Midbrain (tissue), 1 donor: Measurements from ENCODE around the gene PCDHGB5.
"Not testable (repeated sequence)": the region's sequence is repeated elsewhere in the genome, so short reads cannot be mapped to it uniquely, and the experiment has no call there.

Experiments
- DNase-seq: peaks from one replicate; lab custom pipeline; 2025; lab: John Stamatoyannopoulos, UW

The PCDHGB5 gene

DNA sequence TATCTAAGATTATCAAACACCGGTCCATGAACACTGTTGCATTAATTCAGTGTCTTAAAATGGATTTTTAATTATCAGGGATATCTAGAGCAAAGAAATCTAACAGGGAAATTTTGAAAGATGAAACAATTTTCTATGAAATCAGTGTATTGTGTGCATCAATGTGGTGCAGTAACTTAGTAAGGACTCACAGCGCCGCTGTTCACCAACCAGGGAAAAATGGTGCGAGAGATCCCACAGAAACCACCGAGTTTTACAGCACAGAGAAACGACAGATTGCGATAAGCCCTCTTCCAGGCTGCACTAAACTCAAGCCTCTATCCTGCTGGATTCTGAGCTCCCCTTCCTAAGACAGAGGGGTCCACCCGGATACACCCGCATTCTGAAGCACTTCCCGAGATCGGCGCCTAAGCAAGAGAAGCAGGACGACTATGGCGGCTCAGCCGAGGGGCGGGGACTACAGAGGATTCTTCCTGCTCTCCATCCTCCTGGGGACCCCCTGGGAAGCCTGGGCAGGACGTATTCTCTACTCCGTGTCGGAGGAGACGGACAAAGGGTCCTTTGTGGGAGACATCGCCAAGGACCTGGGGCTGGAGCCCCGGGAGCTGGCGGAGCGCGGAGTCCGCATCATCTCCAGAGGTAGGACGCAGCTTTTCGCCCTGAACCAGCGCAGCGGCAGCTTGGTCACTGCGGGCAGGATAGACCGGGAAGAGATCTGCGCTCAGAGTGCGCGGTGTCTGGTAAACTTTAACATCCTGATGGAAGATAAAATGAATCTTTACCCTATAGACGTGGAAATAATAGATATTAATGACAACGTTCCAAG, 15.1 kb upstream of the PCDHGB5 start, which contains the start of gene PCDHGA7:
TSS of gene PCDHGA7 (plus strand) at position 274 of the 826 bp plus-strand sequence. CDS start at position 432, 158 bp downstream.
- DNase-seq = no peak

DNA sequence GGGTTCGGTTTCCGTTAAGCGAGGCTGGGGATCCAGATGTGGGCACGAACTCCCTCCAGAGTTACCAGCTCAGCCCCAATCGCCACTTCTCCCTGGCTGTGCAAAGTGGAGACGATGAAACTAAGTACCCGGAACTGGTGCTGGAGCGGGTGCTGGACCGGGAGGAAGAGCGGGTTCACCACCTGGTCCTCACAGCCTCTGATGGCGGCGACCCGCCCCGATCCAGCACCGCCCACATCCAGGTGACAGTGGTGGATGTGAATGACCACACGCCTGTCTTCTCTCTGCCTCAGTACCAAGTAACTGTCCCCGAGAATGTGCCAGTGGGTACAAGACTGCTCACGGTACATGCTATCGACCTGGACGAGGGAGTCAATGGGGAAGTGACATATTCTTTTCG, 14.4 kb upstream of the PCDHGB5 start:
- no peak for DNase-seq

DNA sequence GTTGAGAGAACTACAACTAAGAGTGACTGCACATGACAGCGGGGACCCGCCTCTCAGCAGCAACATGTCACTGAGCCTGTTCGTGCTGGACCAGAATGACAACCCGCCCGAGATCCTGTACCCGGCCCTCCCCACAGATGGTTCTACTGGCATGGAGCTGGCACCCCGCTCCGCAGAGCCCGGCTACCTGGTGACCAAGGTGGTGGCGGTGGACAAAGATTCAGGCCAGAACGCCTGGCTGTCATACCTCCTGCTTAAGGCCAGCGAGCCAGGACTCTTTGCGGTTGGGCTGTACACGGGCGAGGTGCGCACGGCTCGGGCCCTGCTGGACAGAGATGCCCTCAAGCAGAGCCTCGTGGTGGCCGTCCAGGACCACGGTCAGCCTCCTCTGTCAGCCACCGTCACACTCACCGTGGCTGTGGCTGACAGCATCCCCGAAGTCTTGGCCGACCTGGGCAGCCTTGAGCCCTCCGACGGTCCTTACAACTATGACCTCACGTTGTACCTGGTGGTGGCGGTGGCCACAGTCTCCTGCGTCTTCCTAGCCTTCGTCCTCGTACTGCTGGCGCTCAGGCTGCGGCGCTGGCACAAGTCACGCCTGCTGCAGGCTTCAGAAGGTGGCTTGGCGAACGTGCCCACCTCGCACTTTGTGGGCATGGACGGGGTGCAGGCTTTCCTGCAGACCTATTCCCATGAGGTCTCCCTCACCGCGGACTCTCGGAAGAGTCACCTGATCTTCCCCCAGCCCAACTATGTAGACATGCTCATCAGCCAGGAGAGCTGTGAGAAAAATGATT, 13.1 kb upstream of the PCDHGB5 start:
- no peak for DNase-seq

DNA sequence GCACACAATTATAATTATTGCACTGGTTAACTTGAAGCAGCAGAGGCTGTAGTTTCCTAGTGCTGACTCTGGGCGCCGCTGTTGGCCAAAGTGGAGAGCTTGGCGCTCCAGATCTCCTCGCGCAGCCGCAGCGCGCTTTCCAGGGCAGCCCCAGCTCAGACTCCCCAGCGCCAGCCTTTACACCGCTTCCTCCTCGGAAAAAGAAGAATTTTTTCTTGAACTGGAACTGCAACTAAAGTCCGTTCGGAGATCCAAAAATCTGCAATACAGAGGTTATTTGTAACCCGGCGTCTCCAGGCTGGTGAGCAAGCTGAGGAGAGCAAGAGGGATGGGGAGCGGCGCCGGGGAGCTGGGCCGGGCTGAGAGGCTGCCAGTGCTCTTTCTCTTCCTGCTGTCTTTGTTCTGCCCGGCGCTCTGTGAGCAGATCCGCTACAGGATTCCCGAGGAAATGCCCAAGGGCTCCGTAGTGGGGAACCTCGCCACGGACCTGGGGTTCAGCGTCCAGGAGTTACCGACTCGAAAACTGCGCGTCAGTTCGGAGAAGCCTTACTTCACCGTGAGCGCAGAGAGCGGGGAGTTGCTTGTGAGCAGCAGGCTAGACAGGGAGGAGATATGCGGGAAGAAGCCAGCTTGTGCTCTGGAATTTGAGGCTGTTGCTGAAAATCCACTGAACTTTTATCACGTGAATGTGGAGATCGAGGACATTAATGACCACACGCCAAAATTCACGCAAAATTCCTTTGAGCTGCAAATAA, 10.0 kb upstream of the PCDHGB5 start, which contains the start of gene PCDHGB4:
TSS of gene PCDHGB4 (plus strand) at position 142 of the 755 bp plus-strand sequence. CDS start at position 329, 187 bp downstream.
- not testable (repeated sequence) for DNase-seq

DNA sequence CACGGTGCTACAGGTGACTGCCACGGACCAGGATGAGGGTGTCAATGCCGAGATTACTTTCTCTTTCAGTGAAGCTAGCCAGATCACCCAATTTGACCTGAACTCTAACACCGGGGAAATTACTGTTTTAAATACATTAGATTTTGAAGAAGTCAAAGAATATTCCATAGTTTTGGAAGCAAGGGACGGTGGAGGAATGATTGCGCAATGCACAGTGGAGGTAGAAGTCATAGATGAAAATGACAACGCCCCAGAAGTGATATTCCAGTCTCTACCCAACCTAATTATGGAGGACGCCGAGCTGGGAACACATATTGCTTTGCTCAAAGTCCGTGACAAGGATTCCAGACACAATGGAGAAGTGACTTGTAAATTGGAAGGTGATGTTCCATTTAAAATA, 9.1 kb upstream of the PCDHGB5 start:
- DNase-seq = no peak

DNA sequence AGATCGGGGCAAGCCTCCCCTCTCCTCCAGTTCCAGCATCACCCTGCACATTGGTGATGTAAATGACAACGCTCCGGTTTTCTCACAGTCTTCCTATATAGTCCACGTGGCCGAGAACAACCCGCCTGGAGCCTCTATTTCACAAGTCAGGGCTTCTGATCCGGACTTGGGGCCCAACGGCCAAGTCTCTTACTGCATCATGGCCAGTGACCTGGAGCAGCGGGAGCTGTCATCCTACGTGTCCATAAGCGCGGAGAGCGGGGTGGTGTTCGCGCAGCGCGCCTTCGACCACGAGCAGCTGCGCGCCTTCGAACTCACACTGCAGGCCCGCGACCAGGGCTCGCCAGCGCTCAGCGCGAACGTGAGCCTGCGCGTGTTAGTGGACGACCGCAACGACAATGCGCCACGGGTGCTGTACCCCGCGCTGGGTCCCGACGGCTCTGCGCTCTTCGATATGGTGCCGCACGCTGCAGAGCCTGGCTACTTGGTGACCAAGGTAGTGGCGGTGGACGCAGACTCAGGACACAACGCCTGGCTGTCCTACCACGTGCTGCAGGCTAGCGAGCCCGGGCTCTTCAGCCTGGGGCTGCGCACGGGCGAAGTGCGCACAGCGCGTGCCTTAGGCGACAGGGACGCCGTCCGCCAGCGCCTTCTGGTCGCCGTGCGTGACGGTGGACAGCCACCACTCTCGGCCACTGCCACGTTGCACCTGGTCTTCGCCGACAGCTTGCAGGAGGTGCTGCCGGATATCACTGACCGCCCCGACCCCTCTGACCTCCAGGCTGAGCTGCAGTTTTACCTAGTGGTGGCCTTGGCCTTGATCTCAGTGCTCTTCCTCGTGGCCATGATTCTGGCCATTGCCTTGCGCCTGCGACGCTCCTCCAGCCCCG, 8.3 kb upstream of the PCDHGB5 start:
- no peak for DNase-seq

DNA sequence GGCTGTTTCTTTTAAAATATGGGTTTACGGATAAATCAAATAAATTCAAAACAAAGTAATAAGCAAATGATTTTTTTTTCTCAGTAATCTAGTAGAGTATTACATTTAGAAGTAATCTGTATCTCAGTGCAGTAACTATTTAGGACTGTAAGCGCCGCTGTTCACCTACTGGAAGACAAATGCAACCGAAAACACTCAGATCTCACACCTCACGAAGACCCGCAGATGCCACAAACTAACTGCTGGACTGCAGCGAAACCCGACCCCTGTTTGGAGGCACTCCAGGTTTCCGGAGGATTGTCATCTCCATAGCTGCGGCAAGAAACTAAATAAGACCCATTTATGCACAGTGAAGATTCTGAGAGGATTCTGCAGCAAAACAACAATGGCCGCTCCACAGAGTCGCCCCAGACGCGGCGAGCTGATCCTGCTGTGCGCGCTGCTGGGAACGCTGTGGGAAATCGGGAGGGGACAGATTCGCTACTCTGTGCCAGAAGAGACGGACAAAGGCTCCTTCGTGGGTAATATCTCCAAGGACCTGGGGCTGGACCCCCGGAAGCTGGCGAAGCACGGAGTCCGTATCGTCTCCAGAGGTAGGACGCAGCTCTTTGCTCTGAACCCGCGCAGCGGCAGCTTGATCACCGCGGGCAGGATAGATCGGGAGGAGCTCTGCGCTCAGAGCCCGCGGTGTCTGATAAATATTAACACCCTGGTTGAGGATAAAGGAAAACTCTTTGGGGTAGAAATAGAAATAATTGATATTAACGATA, 5.1 kb upstream of the PCDHGB5 start, which contains the start of gene PCDHGA8:
TSS of gene PCDHGA8 (plus strand) at position 205 of the 770 bp plus-strand sequence. CDS start at position 386, 181 bp downstream.
- DNase-seq = no peak

DNA sequence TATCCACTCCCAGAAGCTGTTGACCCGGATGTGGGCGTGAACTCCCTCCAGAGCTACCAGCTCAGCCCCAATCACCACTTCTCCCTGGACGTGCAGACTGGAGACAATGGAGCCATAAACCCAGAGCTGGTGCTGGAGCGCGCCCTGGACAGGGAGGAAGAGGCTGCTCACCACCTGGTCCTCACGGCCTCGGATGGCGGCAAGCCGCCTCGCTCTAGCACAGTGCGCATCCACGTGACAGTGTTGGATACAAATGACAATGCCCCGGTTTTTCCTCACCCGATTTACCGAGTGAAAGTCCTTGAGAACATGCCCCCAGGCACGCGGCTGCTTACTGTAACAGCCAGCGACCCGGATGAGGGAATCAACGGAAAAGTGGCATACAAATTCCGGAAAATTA, 4.5 kb upstream of the PCDHGB5 start:
- no peak for DNase-seq

DNA sequence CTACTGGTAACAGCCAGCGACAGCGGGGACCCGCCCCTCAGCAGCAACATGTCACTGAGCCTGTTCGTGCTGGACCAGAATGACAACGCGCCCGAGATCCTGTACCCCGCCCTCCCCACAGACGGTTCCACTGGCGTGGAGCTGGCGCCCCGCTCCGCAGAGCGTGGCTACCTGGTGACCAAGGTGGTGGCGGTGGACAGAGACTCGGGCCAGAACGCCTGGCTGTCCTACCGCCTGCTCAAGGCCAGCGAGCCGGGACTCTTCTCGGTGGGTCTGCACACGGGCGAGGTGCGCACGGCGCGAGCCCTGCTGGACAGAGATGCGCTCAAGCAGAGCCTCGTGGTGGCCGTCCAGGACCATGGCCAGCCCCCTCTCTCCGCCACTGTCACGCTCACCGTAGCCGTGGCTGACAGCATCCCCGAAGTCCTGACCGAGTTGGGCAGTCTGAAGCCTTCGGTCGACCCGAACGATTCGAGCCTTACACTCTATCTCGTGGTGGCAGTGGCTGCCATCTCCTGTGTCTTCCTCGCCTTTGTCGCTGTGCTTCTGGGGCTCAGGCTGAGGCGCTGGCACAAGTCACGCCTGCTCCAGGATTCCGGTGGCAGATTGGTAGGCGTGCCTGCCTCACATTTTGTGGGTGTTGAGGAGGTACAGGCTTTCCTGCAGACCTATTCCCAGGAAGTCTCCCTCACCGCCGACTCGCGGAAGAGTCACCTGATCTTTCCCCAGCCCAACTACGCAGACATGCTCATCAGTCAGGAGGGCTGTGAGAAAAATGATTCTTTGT, 3.2 kb upstream of the PCDHGB5 start:
- DNase-seq = not testable (repeated sequence)

DNA sequence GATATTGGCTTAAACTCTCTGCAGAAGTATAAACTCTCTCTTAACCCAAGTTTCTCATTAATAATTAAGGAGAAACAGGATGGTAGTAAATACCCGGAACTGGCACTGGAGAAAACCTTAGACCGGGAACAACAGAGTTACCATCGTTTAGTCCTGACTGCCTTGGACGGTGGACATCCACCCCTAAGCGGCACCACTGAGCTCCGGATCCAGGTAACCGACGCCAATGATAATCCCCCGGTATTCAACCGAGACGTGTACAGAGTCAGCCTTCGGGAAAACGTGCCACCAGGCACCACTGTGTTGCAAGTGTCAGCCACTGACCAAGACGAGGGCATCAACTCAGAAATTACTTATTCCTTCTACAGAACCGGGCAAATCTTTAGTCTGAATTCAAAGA, 861 bp downstream of the PCDHGB5 start:
- DNase-seq = no peak

DNA sequence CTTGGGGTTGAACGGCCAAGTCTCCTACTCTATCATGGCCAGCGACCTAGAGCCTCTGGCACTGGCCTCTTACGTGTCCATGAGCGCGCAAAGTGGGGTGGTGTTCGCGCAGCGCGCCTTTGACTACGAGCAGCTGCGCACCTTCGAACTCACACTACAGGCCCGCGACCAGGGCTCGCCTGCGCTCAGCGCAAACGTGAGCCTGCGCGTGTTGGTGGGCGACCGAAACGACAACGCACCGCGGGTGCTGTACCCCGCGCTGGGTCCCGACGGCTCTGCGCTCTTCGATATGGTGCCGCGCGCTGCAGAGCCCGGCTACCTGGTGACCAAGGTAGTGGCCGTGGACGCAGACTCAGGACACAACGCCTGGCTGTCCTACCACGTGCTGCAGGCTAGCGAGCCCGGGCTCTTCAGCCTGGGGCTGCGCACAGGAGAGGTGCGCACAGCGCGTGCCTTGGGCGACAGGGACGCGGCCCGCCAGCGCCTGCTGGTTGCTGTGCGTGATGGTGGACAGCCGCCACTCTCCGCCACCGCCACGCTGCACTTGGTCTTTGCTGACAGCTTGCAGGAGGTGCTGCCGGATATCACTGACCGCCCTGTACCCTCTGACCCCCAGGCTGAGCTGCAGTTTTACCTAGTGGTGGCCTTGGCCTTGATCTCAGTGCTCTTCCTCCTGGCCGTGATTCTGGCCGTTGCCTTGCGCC, 2.0 kb downstream of the PCDHGB5 start:
- no peak for DNase-seq

DNA sequence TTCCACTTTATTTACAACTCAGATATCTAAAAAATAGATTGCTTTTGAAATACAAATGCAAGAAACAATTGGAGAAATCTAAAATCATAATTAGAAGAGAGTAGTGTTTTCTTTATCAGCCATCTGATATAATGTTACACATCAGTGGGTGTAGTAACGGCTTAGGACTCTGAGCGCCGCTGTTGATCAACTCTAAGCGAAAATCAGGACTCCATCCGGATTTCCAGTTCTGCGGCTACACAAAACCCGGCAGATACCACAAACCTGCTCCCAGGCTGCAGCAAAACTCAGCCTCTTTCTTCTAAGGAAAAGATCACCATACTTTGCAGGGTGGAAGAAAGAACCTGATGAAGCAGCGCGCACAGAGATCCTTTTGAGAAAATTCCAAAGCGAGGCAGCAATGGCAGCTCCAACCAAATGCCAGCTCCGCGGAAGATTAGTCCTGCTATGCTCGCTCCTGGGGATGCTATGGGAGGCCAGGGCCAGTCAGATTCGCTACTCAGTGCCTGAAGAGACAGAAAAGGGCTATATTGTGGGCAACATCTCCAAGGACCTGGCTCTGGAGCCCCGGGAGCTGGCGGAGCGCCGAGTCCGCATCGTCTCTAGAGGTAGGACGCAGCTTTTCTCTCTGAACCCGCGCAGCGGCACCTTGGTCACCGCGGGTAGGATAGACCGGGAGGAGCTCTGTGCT, 5.0 kb downstream of the PCDHGB5 start, which contains the start of gene PCDHGA9:
TSS of gene PCDHGA9 (plus strand) at position 226 of the 691 bp plus-strand sequence. CDS start at position 401, 175 bp downstream.
- no peak for DNase-seq

DNA sequence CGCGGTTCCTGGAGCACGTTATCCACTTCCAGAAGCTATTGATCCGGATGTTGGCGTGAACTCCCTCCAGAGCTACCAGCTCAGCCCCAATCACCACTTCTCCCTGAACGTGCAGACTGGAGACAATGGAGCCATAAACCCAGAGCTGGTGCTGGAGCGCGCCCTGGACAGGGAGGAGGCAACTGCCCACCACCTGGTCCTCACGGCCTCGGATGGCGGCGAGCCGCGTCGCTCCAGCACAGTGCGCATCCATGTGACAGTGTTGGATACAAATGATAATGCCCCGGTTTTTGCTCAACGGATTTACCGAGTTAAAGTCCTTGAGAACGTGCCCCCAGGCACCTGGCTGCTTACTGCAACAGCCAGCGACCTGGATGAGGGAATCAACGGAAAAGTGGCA, 5.6 kb downstream of the PCDHGB5 start:
- DNase-seq = no peak

DNA sequence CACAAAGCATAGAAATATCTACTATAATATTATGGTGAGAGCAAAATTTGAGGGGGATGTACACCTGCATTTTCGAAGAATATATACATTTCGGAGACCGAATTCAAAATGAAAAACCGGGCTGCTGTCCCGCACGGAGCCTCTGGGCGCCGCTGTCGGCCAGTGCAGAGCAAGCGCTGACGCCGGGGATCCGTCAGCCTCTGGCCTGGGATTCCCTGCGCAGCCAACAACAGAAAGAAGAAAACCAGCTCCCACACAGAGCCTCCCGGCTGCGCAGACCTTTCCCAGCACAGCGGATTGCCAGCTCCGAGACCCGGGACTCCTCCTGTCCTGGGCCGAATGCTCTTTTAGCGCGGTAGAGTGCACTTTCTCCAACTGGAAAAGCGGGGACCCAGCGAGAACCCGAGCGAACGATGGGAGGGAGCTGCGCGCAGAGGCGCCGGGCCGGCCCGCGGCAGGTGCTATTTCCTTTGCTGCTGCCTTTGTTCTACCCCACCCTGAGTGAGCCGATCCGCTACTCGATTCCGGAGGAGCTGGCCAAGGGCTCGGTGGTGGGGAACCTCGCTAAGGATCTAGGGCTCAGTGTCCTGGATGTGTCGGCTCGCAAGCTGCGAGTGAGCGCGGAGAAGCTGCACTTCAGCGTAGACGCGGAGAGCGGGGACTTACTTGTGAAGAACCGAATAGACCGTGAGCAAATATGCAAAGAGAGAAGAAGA, 10.2 kb downstream of the PCDHGB5 start, which contains the start of gene PCDHGB6:
TSS of gene PCDHGB6 (plus strand) at position 232 of the 716 bp plus-strand sequence. CDS start at position 414, 182 bp downstream.
- DNase-seq = not testable (repeated sequence)

DNA sequence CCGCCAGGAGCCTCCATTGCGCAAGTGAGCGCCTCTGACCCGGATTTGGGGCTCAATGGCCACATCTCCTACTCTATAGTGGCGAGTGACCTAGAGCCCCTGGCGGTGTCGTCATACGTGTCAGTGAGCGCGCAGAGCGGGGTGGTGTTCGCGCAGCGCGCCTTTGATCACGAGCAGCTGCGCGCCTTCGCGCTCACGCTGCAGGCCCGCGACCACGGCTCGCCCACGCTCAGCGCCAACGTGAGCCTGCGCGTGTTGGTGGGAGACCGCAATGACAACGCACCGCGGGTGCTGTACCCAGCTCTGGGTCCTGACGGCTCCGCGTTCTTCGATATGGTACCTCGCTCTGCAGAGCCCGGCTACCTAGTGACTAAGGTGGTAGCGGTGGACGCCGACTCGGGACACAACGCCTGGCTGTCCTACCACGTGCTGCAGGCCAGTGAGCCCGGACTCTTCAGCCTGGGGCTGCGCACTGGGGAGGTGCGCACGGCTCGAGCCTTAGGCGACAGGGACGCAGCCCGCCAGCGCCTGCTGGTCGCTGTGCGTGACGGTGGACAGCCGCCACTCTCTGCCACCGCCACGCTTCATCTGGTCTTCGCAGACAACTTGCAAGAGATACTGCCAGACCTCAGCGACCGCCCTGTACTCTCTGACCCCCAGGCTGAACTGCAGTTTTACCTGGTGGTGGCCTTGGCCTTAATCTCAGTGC, 12.0 kb downstream of the PCDHGB5 start:
- no peak for DNase-seq

DNA sequence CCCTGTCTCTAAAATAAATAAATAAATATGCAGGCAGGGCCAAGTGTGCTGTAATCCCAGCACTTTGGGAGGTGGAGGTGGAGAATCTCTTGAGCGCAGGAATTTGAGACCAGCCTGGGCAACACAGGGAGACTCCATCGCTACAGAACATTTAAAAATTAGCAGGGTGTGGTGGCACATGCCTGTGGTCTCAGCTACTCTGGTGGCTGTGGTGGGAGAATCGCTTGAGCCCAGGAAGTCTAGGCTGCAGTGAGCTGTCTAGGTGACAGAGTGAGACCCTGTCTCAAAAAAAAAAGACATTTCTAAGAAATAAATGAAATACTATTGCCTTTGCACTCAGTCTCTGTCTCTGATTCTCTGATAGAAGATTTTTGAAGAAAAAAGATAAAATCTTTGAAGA, 13.8 kb downstream of the PCDHGB5 start:
- no peak for DNase-seq
